GM18502 (cell line): Measurements from ENCODE around the gene NOL9.

Experiments
- ATAC-seq: cut with Tn5 transposase; IDR thresholded peaks from one replicate; pipeline ENCODE4 v1.9.1; 2021; ENCODE audit warnings: mild to moderate bottlenecking; ENCODE audit not compliant: unreplicated experiment, poor library complexity

Gene NOL9

GRCh38 chr1:6591222-6591621 is 36.9 kb upstream of the NOL9 start:
- ATAC-seq = no peak

- no peak for ATAC-seq
These were observed 35.7 kb upstream of the NOL9 start for GRCh38 chr1:6590046-6590445.

GRCh38 chr1:6588893-6589520 is 34.7 kb upstream of the NOL9 start:
- ATAC-seq = no peak

- no peak for ATAC-seq
These were observed 34.0 kb upstream of the NOL9 start for GRCh38 chr1:6588128-6588892.

GRCh38 chr1:6587261-6588005 is 33.1 kb upstream of the NOL9 start:
- no peak for ATAC-seq

- no peak for ATAC-seq
These were observed 32.1 kb upstream of the NOL9 start for GRCh38 chr1:6586404-6586816.

GRCh38 chr1:6585841-6586240 is 31.5 kb upstream of the NOL9 start:
- ATAC-seq = no peak

- no peak for ATAC-seq
These were observed 30.9 kb upstream of the NOL9 start for GRCh38 chr1:6585081-6585722.

- no peak for ATAC-seq
These were observed 30.1 kb upstream of the NOL9 start for GRCh38 chr1:6584126-6585080.

GRCh38 chr1:6582370-6582769 is 28.1 kb upstream of the NOL9 start:
- ATAC-seq = no peak

GRCh38 chr1:6581561-6582305 is 27.4 kb upstream of the NOL9 start:
- ATAC-seq = no peak

GRCh38 chr1:6580593-6581409 is 26.5 kb upstream of the NOL9 start:
- no peak for ATAC-seq

GRCh38 chr1:6580119-6580592 is 25.8 kb upstream of the NOL9 start:
- no peak for ATAC-seq

- peak; percentile 93 for ATAC-seq
These were observed 25.2 kb upstream of the NOL9 start, which contains the start of gene ZBTB48 for GRCh38 chr1:6579374-6580118. TSS of gene ZBTB48 (plus strand) at chr1:6579994. CDS start at chr1:6580610, 616 bp downstream.

- no peak for ATAC-seq
These were observed 24.5 kb upstream of the NOL9 start for GRCh38 chr1:6578624-6579373.

GRCh38 chr1:6577831-6578525 is 23.7 kb upstream of the NOL9 start:
- ATAC-seq = no peak
